GM19438 (cell line): Measurements from ENCODE around the gene ADAM29.
"Not testable (repeated sequence)": the region's sequence is repeated elsewhere in the genome, so short reads cannot be mapped to it uniquely, and the experiment has no call there.

Source experiments
- ATAC-seq: cut with Tn5 transposase; IDR thresholded peaks from one replicate; pipeline ENCODE4 v1.9.1; 2021; ENCODE audit warnings: low read depth; ENCODE audit not compliant: unreplicated experiment

Gene ADAM29

GRCh38 chr4:174946246-174946645, 28.1 kb downstream of the ADAM29 start:
- ATAC-seq = no peak

- no peak for ATAC-seq
These were observed 30.7 kb downstream of the ADAM29 start for GRCh38 chr4:174948826-174949225.

DNA sequence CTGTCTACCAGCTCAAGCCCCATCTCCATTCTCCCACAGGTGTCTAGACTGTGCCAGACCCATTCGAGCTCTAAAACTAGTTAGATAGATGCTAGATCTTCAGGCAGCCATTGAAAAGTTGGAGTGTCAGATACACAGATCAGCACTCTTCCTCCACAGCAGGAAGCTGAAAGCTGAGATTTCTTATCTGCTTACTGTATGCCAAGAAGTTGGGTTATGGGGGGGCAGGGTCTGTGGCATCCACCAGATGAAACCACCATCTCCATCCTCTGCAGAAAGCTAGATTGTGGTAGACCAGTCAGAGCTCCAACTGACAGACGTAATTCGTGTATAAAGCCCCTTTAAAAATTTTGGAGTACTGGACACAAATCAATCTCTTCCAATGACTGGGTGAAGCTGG, 54.8 kb downstream of the ADAM29 start:
- ATAC-seq = no peak

DNA sequence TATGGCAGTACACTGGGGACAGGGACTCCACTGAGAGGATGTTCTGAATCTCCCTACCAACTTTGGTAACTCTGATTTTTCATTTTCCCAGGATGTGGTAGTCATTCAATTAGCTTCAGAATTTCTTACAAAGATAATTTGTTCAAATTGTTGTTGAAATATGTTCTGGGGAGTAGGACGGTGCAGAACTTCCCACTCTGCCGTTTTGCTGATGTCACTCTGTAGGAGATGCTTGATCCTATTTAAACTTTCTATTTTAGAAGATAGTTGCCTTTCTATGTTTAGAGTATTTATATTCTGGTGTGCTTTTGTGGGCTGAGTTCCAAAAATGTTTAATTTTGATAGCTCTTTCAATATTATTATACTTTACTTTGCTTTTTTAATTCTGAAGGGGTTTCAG, 55.2 kb downstream of the ADAM29 start:
- ATAC-seq = no peak

- no peak for ATAC-seq
These were observed 65.1 kb downstream of the ADAM29 start for GRCh38 chr4:174983128-174983750.

GRCh38 chr4:174983870-174984269, 65.7 kb downstream of the ADAM29 start:
- ATAC-seq = not testable (repeated sequence)

DNA sequence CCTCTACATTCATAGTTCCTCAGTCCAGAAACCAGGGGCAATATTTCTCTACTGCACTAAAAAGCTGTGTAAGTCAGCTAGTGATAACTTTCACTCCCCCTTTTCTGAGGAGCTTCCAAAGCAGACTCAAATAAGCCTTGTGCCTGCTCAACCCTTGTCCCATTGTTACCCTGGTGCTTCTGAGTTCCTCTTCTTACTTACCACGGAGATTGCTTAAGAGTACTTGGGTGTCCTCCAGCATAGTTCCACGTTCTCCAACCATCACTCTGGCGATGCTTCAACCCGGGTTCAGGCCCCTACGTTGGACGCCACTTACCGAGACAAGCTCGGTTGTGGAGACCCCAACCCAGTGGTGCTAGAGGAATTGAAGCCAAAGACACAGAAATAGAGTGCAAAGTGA, 71.6 kb downstream of the ADAM29 start:
- no peak for ATAC-seq

GRCh38 chr4:174993916-174994315, 75.8 kb downstream of the ADAM29 start:
- ATAC-seq = no peak

DNA sequence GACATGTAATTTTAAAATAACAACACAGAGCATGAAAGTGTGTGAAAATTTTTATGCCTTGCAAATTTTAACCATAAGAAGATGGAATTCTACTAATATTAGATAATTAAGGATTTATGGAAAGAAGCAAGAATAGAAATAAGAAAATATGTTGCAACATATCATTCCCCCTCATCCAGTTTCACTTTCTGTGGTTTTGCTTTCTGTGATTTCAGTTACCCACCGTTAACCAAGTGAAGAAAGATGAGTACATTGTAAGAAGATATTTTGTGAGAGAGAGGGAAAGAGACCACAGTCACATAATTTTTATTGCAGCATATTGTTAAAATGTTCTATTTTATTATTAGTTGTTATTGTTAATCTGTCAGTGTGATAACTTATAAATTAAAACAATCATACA, 77.9 kb downstream of the ADAM29 start:
- ATAC-seq = no peak

GRCh38 chr4:174999407-174999806, 81.2 kb downstream of the ADAM29 start:
- ATAC-seq = no peak

DNA sequence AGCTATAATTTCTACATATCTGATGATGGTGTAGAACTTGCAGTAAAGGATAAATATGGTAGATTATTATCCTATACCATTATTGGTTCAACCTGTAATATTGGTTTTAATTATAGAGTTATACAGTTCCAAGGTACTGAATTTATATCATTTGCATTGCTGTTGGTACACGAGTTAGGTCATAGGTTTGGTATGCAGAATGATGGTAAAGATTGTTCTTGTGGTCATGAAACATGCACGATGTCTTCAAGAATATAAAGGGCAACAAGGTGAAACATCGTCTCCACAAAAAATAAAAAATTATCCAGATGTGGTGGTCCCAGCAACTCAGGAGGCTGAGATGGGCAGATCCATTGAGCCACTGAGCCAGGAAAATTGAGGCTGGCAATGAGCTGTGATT, 99.6 kb downstream of the ADAM29 start:
- ATAC-seq = no peak

DNA sequence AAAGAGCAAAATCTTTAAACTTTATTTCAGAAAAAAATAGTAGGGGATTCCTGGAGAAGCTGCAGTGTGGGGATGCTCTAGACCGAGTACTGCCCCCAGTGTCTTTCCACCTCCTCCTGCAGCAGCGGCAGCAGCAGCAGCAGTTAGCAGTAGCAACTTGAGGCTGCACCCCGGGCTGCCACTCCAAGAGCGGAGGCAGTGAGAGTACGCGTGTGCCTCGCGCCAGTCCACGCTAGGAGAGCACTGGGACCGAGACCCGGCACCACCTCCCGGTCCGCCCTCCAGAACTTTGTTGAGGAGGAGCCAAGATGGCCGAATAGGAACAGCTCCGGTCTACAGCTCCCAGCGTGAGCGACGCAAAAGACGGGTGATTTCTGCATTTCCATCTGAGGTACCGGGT, 101.3 kb downstream of the ADAM29 start:
- ATAC-seq = not testable (repeated sequence)
